ENCODE results near the gene MBD5.

The MBD5 gene

DNA sequence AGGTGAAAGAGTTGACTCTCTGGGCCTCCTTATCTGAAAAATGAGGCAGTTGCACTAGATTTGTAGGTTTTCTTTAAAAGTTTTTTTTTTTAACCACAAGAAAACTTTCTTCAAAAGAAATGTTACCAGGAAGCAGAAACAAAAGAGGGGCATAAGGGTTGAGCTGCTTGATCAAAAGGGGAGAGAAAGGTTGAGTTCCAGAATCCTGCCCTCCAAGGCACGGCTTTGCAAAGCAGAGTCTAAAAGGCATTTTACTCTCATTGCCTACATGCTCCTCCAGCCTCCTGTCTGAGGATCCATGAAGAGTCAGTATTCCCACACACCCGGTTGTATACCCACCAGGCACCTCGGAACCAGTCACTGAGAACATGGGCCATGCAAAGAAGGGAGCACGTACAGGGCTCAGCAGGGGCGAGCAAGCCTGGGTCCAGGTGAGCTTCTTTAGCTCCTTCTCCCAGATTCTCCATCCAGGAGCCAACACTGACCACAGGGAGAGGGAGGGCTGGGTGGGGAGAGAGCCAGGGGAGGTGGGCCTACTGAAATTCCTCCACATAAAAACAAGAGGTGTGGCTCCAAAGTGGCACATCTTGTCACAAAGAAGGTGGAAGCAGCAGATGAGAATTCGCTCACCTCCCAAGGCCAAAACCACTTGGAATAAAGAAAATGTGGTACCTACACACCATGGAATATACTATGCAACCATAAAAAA is 507.6 kb downstream of the MBD5 start:
- DNase-seq: no peak
- H4K91ac ChIP-seq (ENCODE audit: low read length): no peak overlapping the region
- no peak overlapping the region for H2BK5ac ChIP-seq (ENCODE audit: low read depth, low read length, poor library complexity, severe bottlenecking)
- H2BK12ac ChIP-seq (ENCODE audit: low read length in 2 of 2): no peak overlapping the region
- H2AK5ac ChIP-seq (ENCODE audit: low read length, severe bottlenecking): no peak overlapping the region
- no peak overlapping the region for H3K14ac ChIP-seq (ENCODE audit: low read length in 2 of 2)
- no peak overlapping the region for H2BK120ac ChIP-seq (ENCODE audit: low read depth, low read length)
- peaks cover 0 to 8% of the 10 kb centered on the region in 2 experiments for H3K27me3 ChIP-seq (ENCODE audit: control insufficient read depth in 1 of 2, insufficient read depth in 1 of 2, low read length in 2 of 2)
- H3K18ac ChIP-seq (ENCODE audit: low read depth in 1 of 2, low read length in 2 of 2): no peak overlapping the region
- H2AFZ ChIP-seq (ENCODE audit: low read depth, low read length): no peak overlapping the region
- H3K9ac ChIP-seq (ENCODE audit: low read length): no peak overlapping the region
- H3K4me3 ChIP-seq (ENCODE audit: insufficient read depth in 1 of 2, low read depth in 1 of 2, low read length in 2 of 2): no peak overlapping the region
- H4K8ac ChIP-seq (ENCODE audit: low read length): no peak overlapping the region
- no peak overlapping the region for H2BK15ac ChIP-seq (ENCODE audit: low read depth, poor library complexity, severe bottlenecking)
- H3K23ac ChIP-seq (ENCODE audit: low read length in 2 of 2): no peak overlapping the region
- no peaks in the 10 kb centered on the region for H3K4me1 ChIP-seq (ENCODE audit: control insufficient read depth, insufficient read depth, low read depth, low read length)
- WGBS: 96% methylated on average over 4 of the region's 6 CpGs
- no peak overlapping the region for H3K4me2 ChIP-seq (ENCODE audit: low read length, poor library complexity, severe bottlenecking)
- H3K27ac ChIP-seq (ENCODE audit: low read length, poor library complexity, severe bottlenecking): no peak overlapping the region
- no peak overlapping the region for H3K4ac ChIP-seq (ENCODE audit: low read depth in 1 of 2, low read length in 2 of 2)
- no peaks in the 10 kb centered on the region for H3K79me1 ChIP-seq (replicated peaks; ENCODE audit: low read length, poor library complexity, severe bottlenecking)
- peaks cover 0 to 5% of the 10 kb centered on the region in 2 experiments for H3K36me3 ChIP-seq (ENCODE audit: control insufficient read depth in 1 of 2, insufficient read depth in 2 of 2, low read depth in 1 of 2, low read length in 2 of 2)
- H3K9me3 ChIP-seq (ENCODE audit: control insufficient read depth, low read length): no peaks in the 10 kb centered on the region

DNA sequence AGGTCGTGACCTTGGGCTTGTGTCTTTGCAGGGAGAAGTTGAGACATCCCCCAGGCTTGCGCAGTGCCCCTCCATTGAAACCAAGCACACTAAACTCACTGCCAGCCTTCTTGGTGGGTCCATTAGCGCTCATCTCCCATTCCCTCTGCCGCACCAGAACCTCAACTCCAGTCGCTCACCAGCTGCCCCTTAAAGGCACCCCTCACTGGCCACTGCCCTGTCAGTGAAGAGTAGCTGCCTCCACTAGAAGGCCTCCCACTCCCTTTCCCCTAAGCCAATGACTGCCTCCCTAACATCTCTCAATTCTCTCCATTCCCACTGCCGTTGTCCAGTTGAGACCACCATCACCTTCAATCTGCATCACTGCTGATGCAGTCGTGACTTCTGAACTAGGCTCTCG is 508.9 kb downstream of the MBD5 start:
- no peak overlapping the region for H2AFZ ChIP-seq (ENCODE audit: low read depth, low read length)
- H3K36me3 ChIP-seq (ENCODE audit: control insufficient read depth in 1 of 2, insufficient read depth in 2 of 2, low read depth in 1 of 2, low read length in 2 of 2): peaks cover 0 to 5% of the 10 kb centered on the region in 2 experiments
- H3K79me1 ChIP-seq (replicated peaks; ENCODE audit: low read length, poor library complexity, severe bottlenecking): no peaks in the 10 kb centered on the region
- H3K27ac ChIP-seq (ENCODE audit: low read length, poor library complexity, severe bottlenecking): no peak overlapping the region
- H3K4me2 ChIP-seq (ENCODE audit: low read length, poor library complexity, severe bottlenecking): no peak overlapping the region
- no peak overlapping the region for H2BK15ac ChIP-seq (ENCODE audit: low read depth, poor library complexity, severe bottlenecking)
- no peak overlapping the region for H2AK5ac ChIP-seq (ENCODE audit: low read length, severe bottlenecking)
- H3K4me1 ChIP-seq (ENCODE audit: control insufficient read depth, insufficient read depth, low read depth, low read length): no peaks in the 10 kb centered on the region
- H3K14ac ChIP-seq (ENCODE audit: low read length in 2 of 2): no peak overlapping the region
- no peak overlapping the region for H3K18ac ChIP-seq (ENCODE audit: low read depth in 1 of 2, low read length in 2 of 2)
- H3K9me3 ChIP-seq (ENCODE audit: control insufficient read depth, low read length): no peaks in the 10 kb centered on the region
- no peak overlapping the region for H3K9ac ChIP-seq (ENCODE audit: low read length)
- no peak overlapping the region for H2BK5ac ChIP-seq (ENCODE audit: low read depth, low read length, poor library complexity, severe bottlenecking)
- H3K4me3 ChIP-seq (ENCODE audit: insufficient read depth in 1 of 2, low read depth in 1 of 2, low read length in 2 of 2): no peak overlapping the region
- H3K4ac ChIP-seq (ENCODE audit: low read depth in 1 of 2, low read length in 2 of 2): no peak overlapping the region
- DNase-seq: no peak
- peaks cover 0 to 8% of the 10 kb centered on the region in 2 experiments for H3K27me3 ChIP-seq (ENCODE audit: control insufficient read depth in 1 of 2, insufficient read depth in 1 of 2, low read length in 2 of 2)
- H4K8ac ChIP-seq (ENCODE audit: low read length): no peak overlapping the region
- H2BK12ac ChIP-seq (ENCODE audit: low read length in 2 of 2): no peak overlapping the region
- H4K91ac ChIP-seq (ENCODE audit: low read length): no peak overlapping the region
- WGBS: 71% methylated on average over 8 of the region's 8 CpGs
- no peak overlapping the region for H3K23ac ChIP-seq (ENCODE audit: low read length in 2 of 2)
- no peak overlapping the region for H2BK120ac ChIP-seq (ENCODE audit: low read depth, low read length)

DNA sequence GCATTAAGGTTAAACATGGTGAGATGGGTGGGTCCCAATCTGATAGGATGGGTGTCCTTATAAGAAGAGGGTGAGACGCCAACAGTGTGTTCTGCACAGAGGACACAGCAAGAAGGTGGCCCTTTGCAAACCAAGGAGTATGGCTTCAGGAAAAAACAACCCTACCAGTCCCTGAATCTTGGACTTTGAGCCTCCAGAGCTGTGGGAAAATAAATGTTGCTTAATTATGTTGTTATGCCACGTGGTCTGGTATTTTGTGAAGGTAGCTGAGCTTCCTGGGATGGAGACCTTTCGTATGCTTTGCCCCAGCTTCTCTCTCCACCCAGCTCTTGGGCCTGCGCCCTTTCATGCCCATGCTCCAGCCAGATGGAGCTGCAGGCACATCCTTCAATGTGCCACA is 509.5 kb downstream of the MBD5 start:
- DNase-seq: no peak
- H3K4me1 ChIP-seq (ENCODE audit: control insufficient read depth, insufficient read depth, low read depth, low read length): no peaks in the 10 kb centered on the region
- H2BK120ac ChIP-seq (ENCODE audit: low read depth, low read length): no peak overlapping the region
- no peak overlapping the region for H3K9ac ChIP-seq (ENCODE audit: low read length)
- no peak overlapping the region for H3K27ac ChIP-seq (ENCODE audit: low read length, poor library complexity, severe bottlenecking)
- no peak overlapping the region for H3K18ac ChIP-seq (ENCODE audit: low read depth in 1 of 2, low read length in 2 of 2)
- H3K36me3 ChIP-seq (ENCODE audit: control insufficient read depth in 1 of 2, insufficient read depth in 2 of 2, low read depth in 1 of 2, low read length in 2 of 2): peaks cover 0 to 3% of the 10 kb centered on the region in 2 experiments
- H3K14ac ChIP-seq (ENCODE audit: low read length in 2 of 2): no peak overlapping the region
- no peak overlapping the region for H3K23ac ChIP-seq (ENCODE audit: low read length in 2 of 2)
- peaks cover 0 to 8% of the 10 kb centered on the region in 2 experiments for H3K27me3 ChIP-seq (ENCODE audit: control insufficient read depth in 1 of 2, insufficient read depth in 1 of 2, low read length in 2 of 2)
- no peak overlapping the region for H4K8ac ChIP-seq (ENCODE audit: low read length)
- no peaks in the 10 kb centered on the region for H3K9me3 ChIP-seq (ENCODE audit: control insufficient read depth, low read length)
- WGBS: 78% methylated on average over 4 of the region's 4 CpGs
- H2BK15ac ChIP-seq (ENCODE audit: low read depth, poor library complexity, severe bottlenecking): no peak overlapping the region
- H3K4me3 ChIP-seq (ENCODE audit: insufficient read depth in 1 of 2, low read depth in 1 of 2, low read length in 2 of 2): no peak overlapping the region
- no peak overlapping the region for H3K4ac ChIP-seq (ENCODE audit: low read depth in 1 of 2, low read length in 2 of 2)
- no peaks in the 10 kb centered on the region for H3K79me1 ChIP-seq (replicated peaks; ENCODE audit: low read length, poor library complexity, severe bottlenecking)
- no peak overlapping the region for H2BK5ac ChIP-seq (ENCODE audit: low read depth, low read length, poor library complexity, severe bottlenecking)
- H2AFZ ChIP-seq (ENCODE audit: low read depth, low read length): no peak overlapping the region
- H4K91ac ChIP-seq (ENCODE audit: low read length): no peak overlapping the region
- H2AK5ac ChIP-seq (ENCODE audit: low read length, severe bottlenecking): no peak overlapping the region
- no peak overlapping the region for H3K4me2 ChIP-seq (ENCODE audit: low read length, poor library complexity, severe bottlenecking)
- no peak overlapping the region for H2BK12ac ChIP-seq (ENCODE audit: low read length in 2 of 2)

DNA sequence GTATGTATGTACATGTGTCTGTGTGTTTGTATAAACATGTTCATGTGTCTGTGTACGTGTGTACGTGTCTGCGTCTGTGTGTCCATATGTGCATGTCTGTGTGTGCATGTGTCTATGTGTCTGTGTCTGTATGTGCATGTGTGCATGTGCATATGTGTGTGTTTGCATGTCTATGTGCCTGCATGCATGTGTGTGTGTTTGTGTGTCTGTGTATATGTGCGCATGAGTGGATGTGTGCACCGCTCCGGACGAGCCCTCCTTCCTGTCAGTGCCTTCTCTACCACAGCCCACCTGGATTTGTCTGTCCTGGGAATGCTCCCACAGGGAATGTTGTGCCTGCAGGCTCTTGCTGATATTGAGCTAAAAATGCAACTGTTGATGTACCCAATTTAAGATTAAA is 510.3 kb downstream of the MBD5 start:
- no peak overlapping the region for H2AK5ac ChIP-seq (ENCODE audit: low read length, severe bottlenecking)
- no peak overlapping the region for H4K8ac ChIP-seq (ENCODE audit: low read length)
- H3K14ac ChIP-seq (ENCODE audit: low read length in 2 of 2): no peak overlapping the region
- H3K4me2 ChIP-seq (ENCODE audit: low read length, poor library complexity, severe bottlenecking): no peak overlapping the region
- no peak overlapping the region for H2BK12ac ChIP-seq (ENCODE audit: low read length in 2 of 2)
- no peaks in the 10 kb centered on the region for H3K9me3 ChIP-seq (ENCODE audit: control insufficient read depth, low read length)
- no peak overlapping the region for H3K4ac ChIP-seq (ENCODE audit: low read depth in 1 of 2, low read length in 2 of 2)
- no peak overlapping the region for H3K18ac ChIP-seq (ENCODE audit: low read depth in 1 of 2, low read length in 2 of 2)
- no peak overlapping the region for H4K91ac ChIP-seq (ENCODE audit: low read length)
- 88% methylated on average over 6 of the region's 7 CpGs for WGBS
- no peak overlapping the region for H2AFZ ChIP-seq (ENCODE audit: low read depth, low read length)
- H3K27me3 ChIP-seq (ENCODE audit: control insufficient read depth in 1 of 2, insufficient read depth in 1 of 2, low read length in 2 of 2): peaks cover 0 to 11% of the 10 kb centered on the region in 2 experiments
- no peak overlapping the region for H2BK5ac ChIP-seq (ENCODE audit: low read depth, low read length, poor library complexity, severe bottlenecking)
- peaks cover 0 to 3% of the 10 kb centered on the region in 2 experiments for H3K36me3 ChIP-seq (ENCODE audit: control insufficient read depth in 1 of 2, insufficient read depth in 2 of 2, low read depth in 1 of 2, low read length in 2 of 2)
- no peak overlapping the region for H3K4me3 ChIP-seq (ENCODE audit: insufficient read depth in 1 of 2, low read depth in 1 of 2, low read length in 2 of 2)
- H3K23ac ChIP-seq (ENCODE audit: low read length in 2 of 2): no peak overlapping the region
- no peak for DNase-seq
- no peaks in the 10 kb centered on the region for H3K79me1 ChIP-seq (replicated peaks; ENCODE audit: low read length, poor library complexity, severe bottlenecking)
- H3K27ac ChIP-seq (ENCODE audit: low read length, poor library complexity, severe bottlenecking): no peak overlapping the region
- no peak overlapping the region for H3K9ac ChIP-seq (ENCODE audit: low read length)
- H3K4me1 ChIP-seq (ENCODE audit: control insufficient read depth, insufficient read depth, low read depth, low read length): no peaks in the 10 kb centered on the region
- H2BK120ac ChIP-seq (ENCODE audit: low read depth, low read length): no peak overlapping the region
- H2BK15ac ChIP-seq (ENCODE audit: low read depth, poor library complexity, severe bottlenecking): no peak overlapping the region
